Measurements from ENCODE around the gene GBP3. TPM values are rescaled to one million over a fixed set of nuclear protein-coding genes. Genes with fewer than 3 reads are reported as not detected.
"Not testable (repeated sequence)": the region's sequence is repeated elsewhere in the genome, so short reads cannot be mapped to it uniquely, and the experiment has no call there.

GBP3 gene
- total and polyA plus RNA-seq, 3 donors from 2014 or later: 5.3 to 11.2 (median 7.1) TPM

DNA sequence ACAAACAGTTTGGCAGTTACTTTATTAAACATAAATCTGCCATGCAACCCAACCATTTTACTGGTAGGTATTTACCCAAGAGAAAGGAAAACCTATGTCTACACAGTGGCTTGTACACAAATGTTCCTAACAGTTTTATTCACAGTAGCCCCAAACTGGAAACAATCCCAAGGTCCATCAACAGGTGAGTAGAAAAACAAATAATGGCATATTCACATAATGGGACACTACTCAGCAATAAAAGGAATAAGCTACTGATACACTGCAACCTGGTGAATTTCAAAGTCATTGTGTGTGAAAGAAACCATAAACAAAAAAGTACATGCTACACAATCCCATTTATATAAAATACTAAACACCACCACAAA is 42.9 kb downstream of the GBP3 start:
- Histone ChIP-seq H3K4me3 (no peak overlapping the region), H3K36me3 (ENCODE audit: low read depth, missing control alignments) (no peaks in the 10 kb centered on the region), H3K27ac (no peak overlapping the region), H3K9me3 (no peaks in the 10 kb centered on the region), H3K27me3 (no peaks in the 10 kb centered on the region), H3K4me1 (peaks cover 9% of the 10 kb centered on the region)
- intact Hi-C loops (cut with DNase I; ENCODE audit: low total_unique reads): no loop called here
- TF ChIP-seq CTCF (IDR thresholded peaks at IDR 0.05): no peak
- TF ChIP-seq POLR2A (IDR thresholded peaks at IDR 0.05): no peak
- DNase-seq: no peak

GRCh38 chr1:88979054-88979748 is 43.5 kb downstream of the GBP3 start:
- 91 to 94% methylated on average over 2 of the region's 2 CpGs for WGBS, 2 donors
- no peak overlapping the region for H3K27ac ChIP-seq
- DNase-seq: no peak
- no peaks in the 10 kb centered on the region for H3K27me3 ChIP-seq
- no peaks in the 10 kb centered on the region for H3K9me3 ChIP-seq
- no peak for TF ChIP-seq POLR2A (IDR thresholded peaks at IDR 0.05)
- no peak for TF ChIP-seq CTCF (IDR thresholded peaks at IDR 0.05)
- no peak overlapping the region for H3K4me3 ChIP-seq
- intact Hi-C loops (cut with DNase I; ENCODE audit: low total_unique reads): no loop called here
- H3K36me3 ChIP-seq (ENCODE audit: low read depth, missing control alignments): no peaks in the 10 kb centered on the region
- H3K4me1 ChIP-seq: peaks cover 4% of the 10 kb centered on the region

DNA sequence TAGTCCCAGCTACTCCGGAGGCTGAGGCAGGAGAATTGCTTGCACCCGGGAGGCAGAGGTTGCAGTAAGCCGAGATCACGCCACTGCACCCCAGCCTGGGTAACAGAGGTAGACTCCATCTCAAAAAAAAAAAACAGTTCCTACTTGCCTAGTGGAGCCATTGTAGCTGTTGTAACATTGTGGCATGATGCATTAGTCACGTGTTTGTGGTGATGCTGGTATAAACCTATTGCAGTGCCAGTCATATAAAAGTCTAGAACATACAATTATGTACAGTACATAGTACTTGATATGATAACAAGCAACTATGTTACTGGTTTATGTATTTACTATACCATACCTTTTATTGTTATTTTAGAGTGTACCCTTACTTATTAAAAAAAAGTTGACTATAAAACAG is 46.4 kb downstream of the GBP3 start:
- peaks cover 9% of the 10 kb centered on the region for H3K4me1 ChIP-seq
- TF ChIP-seq POLR2A (IDR thresholded peaks at IDR 0.05) (no peak), CTCF (IDR thresholded peaks at IDR 0.05) (no peak)
- H3K27me3 ChIP-seq: no peaks in the 10 kb centered on the region
- no peak overlapping the region for H3K4me3 ChIP-seq
- DNase-seq: no peak
- no peak overlapping the region for H3K27ac ChIP-seq
- no peaks in the 10 kb centered on the region for H3K36me3 ChIP-seq (ENCODE audit: low read depth, missing control alignments)
- H3K9me3 ChIP-seq: no peaks in the 10 kb centered on the region
- intact Hi-C loops (cut with DNase I; ENCODE audit: low total_unique reads): no loop called here
- WGBS, 2 donors: 93% methylated on average over 5 of the region's 5 CpGs

GRCh38 chr1:88974616-88975172 is 48.0 kb downstream of the GBP3 start:
- H3K27ac ChIP-seq; DNase-seq; H3K4me3 ChIP-seq; H3K27me3 ChIP-seq; H3K9me3 ChIP-seq; intact Hi-C loops (cut with DNase I; ENCODE audit: low total_unique reads); H3K4me1 ChIP-seq; H3K36me3 ChIP-seq (ENCODE audit: low read depth, missing control alignments): not testable (repeated sequence)
- WGBS, 2 donors: 85 to 86% methylated on average over 13 of the region's 13 CpGs

- Histone ChIP-seq H3K4me3 (no peak overlapping the region), H3K36me3 (ENCODE audit: low read depth, missing control alignments) (no peaks in the 10 kb centered on the region), H3K9me3 (no peaks in the 10 kb centered on the region), H3K4me1 (peaks cover 5% of the 10 kb centered on the region), H3K27ac (no peak overlapping the region), H3K27me3 (no peaks in the 10 kb centered on the region)
- 43 to 58% methylated on average over 2 of the region's 2 CpGs for WGBS, 2 donors
- TF ChIP-seq POLR2A (IDR thresholded peaks at IDR 0.05) (no peak), CTCF (IDR thresholded peaks at IDR 0.05) (peak; percentile 42 to 66 (median 56))
- no peak for DNase-seq
- intact Hi-C loops (cut with DNase I; ENCODE audit: low total_unique reads): no loop called here
Measured at GRCh38 chr1:88973520-88974137, 49.0 kb downstream of the GBP3 start.

Measured in testis (tissue), 3 donors.